Measurements from ENCODE around the gene PTPRH.
A peak's percentile ranks its signal among the peaks of the same experiment; 100 is the strongest.

Gene PTPRH

DNA sequence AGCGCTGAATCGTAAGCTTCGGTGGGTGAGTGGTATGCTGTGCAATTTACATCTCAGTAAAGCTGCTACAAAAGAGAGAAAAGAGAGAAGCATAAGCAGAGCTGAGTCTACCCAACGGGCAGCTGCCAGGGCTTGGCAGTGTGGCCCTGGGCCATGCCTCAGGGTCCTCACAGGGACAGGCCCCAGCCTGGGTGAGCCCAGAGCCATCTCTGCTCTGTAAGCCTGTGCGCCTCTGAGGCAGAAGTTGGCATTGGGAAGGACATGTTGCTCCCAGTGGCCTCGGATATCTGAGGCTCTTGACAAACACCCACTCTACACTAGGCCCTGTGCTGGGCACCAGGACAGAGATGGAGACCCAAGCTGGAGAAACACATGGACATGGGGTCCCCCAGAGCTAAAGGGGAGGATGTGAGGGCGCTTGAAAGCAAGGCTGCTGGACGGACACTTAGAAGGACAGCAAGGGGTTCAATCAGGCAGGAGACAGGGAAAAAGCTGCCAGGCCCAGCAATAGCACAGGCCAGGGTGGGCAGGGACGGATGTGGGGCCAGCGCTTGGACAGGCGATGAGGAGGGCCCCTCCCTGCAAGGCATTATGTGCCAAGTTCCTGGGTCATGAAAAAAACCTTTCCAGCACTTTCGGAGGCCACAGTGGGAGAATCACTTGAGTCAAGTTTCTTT is 34.8 kb upstream of the PTPRH start:
- no peak for ATAC-seq (ENCODE audit: low read depth)
- peaks cover 57% of the 10 kb centered on the region for H3K36me3 ChIP-seq (ENCODE audit: low read depth)
- DNase-seq (ENCODE audit: low spot score): no peak

GRCh38 chr19:55242517-55242916 is 33.2 kb upstream of the PTPRH start:
- Histone ChIP-seq H3K4me1 (ENCODE audit: insufficient read depth, poor library complexity, severe bottlenecking) (peaks cover 1% of the 10 kb centered on the region), H3K27me3 (ENCODE audit: insufficient read depth, poor library complexity, severe bottlenecking) (no peaks in the 10 kb centered on the region), H3K36me3 (ENCODE audit: low read depth) (peaks cover 69% of the 10 kb centered on the region), H3K9me3 (ENCODE audit: severe bottlenecking) (no peaks in the 10 kb centered on the region), H3K27ac (ENCODE audit: poor library complexity, severe bottlenecking) (no peak overlapping the region), H3K4me3 (ENCODE audit: severe bottlenecking) (no peak overlapping the region)
- DNase-seq (ENCODE audit: low spot score): no peak
- 0 out of 3 replicates have a peak, but pooled peaks have one; percentile 13 for ATAC-seq (ENCODE audit: low read depth)
- TF ChIP-seq, protein P1, sequence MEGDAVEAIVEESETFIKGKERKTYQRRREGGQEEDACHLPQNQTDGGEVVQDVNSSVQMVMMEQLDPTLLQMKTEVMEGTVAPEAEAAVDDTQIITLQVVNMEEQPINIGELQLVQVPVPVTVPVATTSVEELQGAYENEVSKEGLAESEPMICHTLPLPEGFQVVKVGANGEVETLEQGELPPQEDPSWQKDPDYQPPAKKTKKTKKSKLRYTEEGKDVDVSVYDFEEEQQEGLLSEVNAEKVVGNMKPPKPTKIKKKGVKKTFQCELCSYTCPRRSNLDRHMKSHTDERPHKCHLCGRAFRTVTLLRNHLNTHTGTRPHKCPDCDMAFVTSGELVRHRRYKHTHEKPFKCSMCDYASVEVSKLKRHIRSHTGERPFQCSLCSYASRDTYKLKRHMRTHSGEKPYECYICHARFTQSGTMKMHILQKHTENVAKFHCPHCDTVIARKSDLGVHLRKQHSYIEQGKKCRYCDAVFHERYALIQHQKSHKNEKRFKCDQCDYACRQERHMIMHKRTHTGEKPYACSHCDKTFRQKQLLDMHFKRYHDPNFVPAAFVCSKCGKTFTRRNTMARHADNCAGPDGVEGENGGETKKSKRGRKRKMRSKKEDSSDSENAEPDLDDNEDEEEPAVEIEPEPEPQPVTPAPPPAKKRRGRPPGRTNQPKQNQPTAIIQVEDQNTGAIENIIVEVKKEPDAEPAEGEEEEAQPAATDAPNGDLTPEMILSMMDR (IDR thresholded peaks at IDR 0.05; ENCODE audit: poor library complexity, severe bottlenecking): no peak

More for the DNA sequence above, 34.8 kb upstream of the PTPRH start:
- Histone ChIP-seq H3K4me1 (ENCODE audit: insufficient read depth, poor library complexity, severe bottlenecking) (peaks cover 7% of the 10 kb centered on the region), H3K4me3 (ENCODE audit: severe bottlenecking) (no peak overlapping the region), H3K27me3 (ENCODE audit: insufficient read depth, poor library complexity, severe bottlenecking) (no peaks in the 10 kb centered on the region), H3K27ac (ENCODE audit: poor library complexity, severe bottlenecking) (no peak overlapping the region), H3K9me3 (ENCODE audit: severe bottlenecking) (no peaks in the 10 kb centered on the region)
- TF ChIP-seq, protein P1 (IDR thresholded peaks at IDR 0.05; ENCODE audit: poor library complexity, severe bottlenecking): no peak

GRCh38 chr19:55241935-55242464 is 32.7 kb upstream of the PTPRH start:
- TF ChIP-seq, protein P1 (IDR thresholded peaks at IDR 0.05; ENCODE audit: poor library complexity, severe bottlenecking): no peak
- ATAC-seq (ENCODE audit: low read depth): no peak
- no peaks in the 10 kb centered on the region for H3K4me1 ChIP-seq (ENCODE audit: insufficient read depth, poor library complexity, severe bottlenecking)
- no peaks in the 10 kb centered on the region for H3K9me3 ChIP-seq (ENCODE audit: severe bottlenecking)
- no peak overlapping the region for H3K4me3 ChIP-seq (ENCODE audit: severe bottlenecking)
- H3K36me3 ChIP-seq (ENCODE audit: low read depth): peaks cover 73% of the 10 kb centered on the region
- DNase-seq (ENCODE audit: low spot score): no peak
- no peak overlapping the region for H3K27ac ChIP-seq (ENCODE audit: poor library complexity, severe bottlenecking)
- H3K27me3 ChIP-seq (ENCODE audit: insufficient read depth, poor library complexity, severe bottlenecking): no peaks in the 10 kb centered on the region

- H3K36me3 ChIP-seq (ENCODE audit: low read depth): peaks cover 75% of the 10 kb centered on the region
- H3K27ac ChIP-seq (ENCODE audit: poor library complexity, severe bottlenecking): no peak overlapping the region
- H3K27me3 ChIP-seq (ENCODE audit: insufficient read depth, poor library complexity, severe bottlenecking): no peaks in the 10 kb centered on the region
- no peak overlapping the region for H3K4me3 ChIP-seq (ENCODE audit: severe bottlenecking)
- H3K4me1 ChIP-seq (ENCODE audit: insufficient read depth, poor library complexity, severe bottlenecking): no peaks in the 10 kb centered on the region
- H3K9me3 ChIP-seq (ENCODE audit: severe bottlenecking): no peaks in the 10 kb centered on the region
- TF ChIP-seq, protein P1 (IDR thresholded peaks at IDR 0.05; ENCODE audit: poor library complexity, severe bottlenecking): no peak
- DNase-seq (ENCODE audit: low spot score): no peak
- ATAC-seq (ENCODE audit: low read depth): no peak
Observed at GRCh38 chr19:55241143-55241934, 32.0 kb upstream of the PTPRH start.

Measured in RWPE2 (cell line).